GM12878 (cell line): Measurements from ENCODE around the gene CAMP. TPM values are rescaled to one million over a fixed set of nuclear protein-coding genes. Genes with fewer than 3 reads are reported as not detected.

Experiments
- ATAC-seq: fragments of 200-7000 bp; cut with Tn5 transposase; 3 replicates; pipeline ENCODE4 v1.9.1; 2020; ENCODE audit warnings: mild to moderate bottlenecking, moderate library complexity
- BruUV-seq: library from RNA; stranded (reverse); fragments of 400-500 nt; replicated peaks from 2 replicates; lab custom pipeline; 2021; lab: Mats Ljungman, UMichigan
- CTCF ChIA-PET: fragments of 300-600 bp; sonication (Branson Sonifier 250); formaldehyde crosslinking; extraction: SDS; loops from one replicate; lab custom pipeline; 2021; ENCODE audit warnings: inconsistent platforms; lab: Yijun Ruan, JAX
- POLR2A ChIA-PET: fragments of 350-600 bp; formaldehyde crosslinking; extraction: SDS; loops from one replicate; lab custom pipeline; 2021; ENCODE audit warnings: inconsistent platforms; lab: Charles Lee
- RAD21 ChIA-PET: fragments of 300-600 bp; sonication (Branson Sonifier 250); formaldehyde crosslinking; loops from one replicate; lab custom pipeline; 2023; ENCODE audit warnings: antibody characterized with exemption; ENCODE audit not compliant: unreplicated experiment; lab: Charles Lee
- SMC1A ChIA-PET: fragments of 300-600 bp; sonication (Branson Sonifier 250); formaldehyde crosslinking; loops from one replicate; lab custom pipeline; 2023; ENCODE audit not compliant: unreplicated experiment, uncharacterized antibody; lab: Charles Lee
- DNase-seq: peaks from one replicate; pipeline ENCODE4 v3.0.0-alpha.2; 2011; ENCODE audit warnings: low read depth, low spot score
- FAIRE-seq: peaks from 3 replicates; lab custom pipeline; 2011; peaks lifted over from hg19 to GRCh38; lab: Jason Lieb, UNC
- H2AFZ ChIP-seq: 2 replicates; pipeline ENCODE4 v1.6.0; 2011; ENCODE audit warnings: low read depth, low read length, control low read depth; ENCODE audit not compliant: control insufficient read depth
- H3K27ac ChIP-seq: 2 replicates; pipeline ENCODE4 v1.5.1; 2011; ENCODE audit warnings: control low read depth; ENCODE audit not compliant: control insufficient read depth, insufficient read depth
- H3K27me3 ChIP-seq, 2 experiments: replicated peaks in 1 of 2; 2 replicates each; pipeline versions ENCODE4 v1.6.0 to v1.6.1; 2011; ENCODE audit warnings: low read length in 1 of 2; ENCODE audit not compliant: control insufficient read depth in 2 of 2, insufficient read depth in 2 of 2
- H3K36me3 ChIP-seq, 2 experiments: 2 replicates each; pipeline ENCODE4 v1.5.1; 2011; ENCODE audit warnings: low read length in 1 of 2; ENCODE audit not compliant: control insufficient read depth in 2 of 2, insufficient read depth in 2 of 2
- H3K4me1 ChIP-seq: 2 replicates; pipeline ENCODE4 v1.6.1; 2011; ENCODE audit warnings: mild to moderate bottlenecking, low read length, moderate library complexity, mixed read lengths; ENCODE audit not compliant: control insufficient read depth, insufficient read depth
- H3K4me2 ChIP-seq: 2 replicates; pipeline ENCODE4 v1.6.0; 2011; ENCODE audit warnings: control low read depth; ENCODE audit not compliant: control insufficient read depth, insufficient read depth
- H3K4me3 ChIP-seq: fragments of 200-600 bp; sonication (generic); 2 replicates; pipeline ENCODE4 v1.5.1; 2016
- H3K79me2 ChIP-seq: 2 replicates; pipeline ENCODE4 v1.6.0; 2011; ENCODE audit warnings: low read length; ENCODE audit not compliant: control insufficient read depth, insufficient read depth
- H3K9ac ChIP-seq: 2 replicates; pipeline ENCODE4 v1.8.0; 2011; ENCODE audit warnings: low read length, control low read depth, mixed read lengths; ENCODE audit not compliant: control insufficient read depth, insufficient read depth
- H3K9me3 ChIP-seq: replicated peaks from 3 replicates; pipeline ENCODE4 v1.5.1; 2011; ENCODE audit warnings: mild to moderate bottlenecking, low read length; ENCODE audit not compliant: control insufficient read depth, insufficient read depth
- H4K20me1 ChIP-seq: 2 replicates; pipeline ENCODE4 v1.6.0; 2011; ENCODE audit not compliant: control insufficient read depth, insufficient read depth
- BACH1 ChIP-seq: fragments of 450-650 bp; IDR thresholded peaks from 2 replicates; pipeline ENCODE4 v1.6.1; 2017; ENCODE audit warnings: mild to moderate bottlenecking, borderline replicate concordance
- BHLHE40 ChIP-seq, 2 experiments: fragments of 450-650 bp in 1 of 2; IDR thresholded peaks; 2 replicates each; pipeline ENCODE4 v1.6.1; 2011 to 2017; ENCODE audit warnings: low read depth in 2 of 2, borderline replicate concordance in 1 of 2, improper control_type of control experiment in 1 of 2, low read length in 1 of 2, mild to moderate bottlenecking in 1 of 2
- BRCA1 ChIP-seq: IDR thresholded peaks from 2 replicates; pipeline ENCODE4 v1.6.1; 2011; ENCODE audit warnings: low read depth, low read length, improper control_type of control experiment
- CBFB ChIP-seq: IDR thresholded peaks from 2 replicates; pipeline ENCODE4 v1.6.1; 2016; ENCODE audit warnings: antibody characterized with exemption, low read depth
- CBX3 ChIP-seq: fragments of 200-600 bp; sonication (generic); IDR thresholded peaks from 2 replicates; pipeline ENCODE4 v1.6.1; 2016; ENCODE audit warnings: low read depth, borderline replicate concordance
- CHD2 ChIP-seq: IDR thresholded peaks from 2 replicates; pipeline ENCODE4 v1.6.1; 2011; ENCODE audit warnings: low read depth, low read length, improper control_type of control experiment, borderline replicate concordance
- KAT2A ChIP-seq: conservative IDR thresholded peaks from 2 replicates; pipeline ENCODE4 v1.6.1; 2011; ENCODE audit warnings: low read depth, low read length; ENCODE audit not compliant: control insufficient read depth
- LARP7 ChIP-seq: fragments of 450-650 bp; IDR thresholded peaks from 2 replicates; pipeline ENCODE4 v1.6.1; 2017; ENCODE audit warnings: mild to moderate bottlenecking
- MTA2 ChIP-seq: fragments of 450-650 bp; IDR thresholded peaks from 2 replicates; pipeline ENCODE4 v1.6.1; 2016; ENCODE audit warnings: low read depth, mild to moderate bottlenecking, moderate library complexity
- MYC ChIP-seq: IDR thresholded peaks from 2 replicates; pipeline ENCODE4 v1.6.1; 2011; ENCODE audit warnings: mild to moderate bottlenecking, low read length, moderate library complexity, inconsistent platforms; ENCODE audit not compliant: insufficient read depth, insufficient replicate concordance, insufficient read length, severe bottlenecking
- NFYB ChIP-seq: IDR thresholded peaks from 2 replicates; pipeline ENCODE4 v1.6.1; 2011; ENCODE audit warnings: low read depth, mild to moderate bottlenecking, low read length, improper control_type of control experiment, moderate library complexity; ENCODE audit not compliant: insufficient read depth
- POLR2A ChIP-seq: IDR thresholded peaks from 2 replicates; pipeline ENCODE4 v1.6.1; 2011; ENCODE audit warnings: low read depth, mild to moderate bottlenecking, low read length
- POLR2AphosphoS2 ChIP-seq: IDR thresholded peaks from 2 replicates; pipeline ENCODE4 v1.6.1; 2011; ENCODE audit warnings: low read depth, mild to moderate bottlenecking, low read length, improper control_type of control experiment, moderate library complexity
- RAD21 ChIP-seq: IDR thresholded peaks from 2 replicates; pipeline ENCODE4 v1.6.1; 2011; ENCODE audit warnings: mild to moderate bottlenecking, low read depth, low read length, moderate library complexity; ENCODE audit not compliant: insufficient read depth
- ZNF207 ChIP-seq: fragments of 450-650 bp; IDR thresholded peaks from 2 replicates; pipeline ENCODE4 v1.6.1; 2014; ENCODE audit warnings: antibody characterized with exemption, mild to moderate bottlenecking, borderline replicate concordance
- WGBS: methylation state at CpG from one replicate; pipeline ENCODE4 v1.1.6; 2016; ENCODE audit warnings: low lambda C conversion rate; ENCODE audit not compliant: insufficient replicate concordance, insufficient coverage; ENCODE audit errors: missing lambda C conversion rate; 5-methylcytosine and 5-hydroxymethylcytosine counted together
- in situ Hi-C: fragments of 300-500 bp; cut with MboI; formaldehyde crosslinking; loops from 9 replicates; pipeline ENCODE4 v1.14.3; 2018; ENCODE audit warnings: mixed read lengths
- intact Hi-C: fragments of 100-400 bp; cut with micrococcal nuclease; formaldehyde crosslinking; loops from one replicate; pipeline ENCODE4 v1.14.2; 2022; ENCODE audit not compliant: unreplicated experiment
- polyA plus RNA-seq, 11 experiments: library from polyadenylated mRNA; depleted of rRNA in 4 of 11; unstranded in 6 of 11; stranded (reverse) in 5 of 11; fragments of >200 nt; fragmentation: Nextera tagmentation in 4 of 11; fragmentation: Illumina TruSeq in 1 of 11; extraction: Ambion mirVana in 4 of 11; extraction: Trizol in 1 of 11; gene quantifications; 1 replicate in 1 of 11; 2 replicates in 10 of 11; pipeline versions ENCODE4 v1.2.1 to v1.2.3, GENCODE V29; 2011 to 2016; ENCODE audit warnings: inconsistent platforms in 2 of 11, missing spikeins in 2 of 11, low read depth in 1 of 11
- total RNA-seq, 4 experiments: library from RNA; depleted of rRNA in 3 of 4; stranded (reverse); fragments of >200 nt in 3 of 4; fragmentation: Illumina TruSeq in 1 of 4; extraction: Trizol in 1 of 4; gene quantifications; 2 replicates each; pipeline versions ENCODE4 v1.2.1 to v1.2.3, GENCODE V29; 2013 to 2021
- TF ChIP-seq, protein P1 (sequence below): IDR thresholded peaks from 2 replicates; pipeline ENCODE4 v1.6.1; 2012; ENCODE audit warnings: improper control_type of control experiment, low read depth, low read length; ENCODE audit not compliant: insufficient replicate concordance
- TF ChIP-seq, protein P2 (sequence below): fragments of 450-650 bp; IDR thresholded peaks from 2 replicates; pipeline ENCODE4 v1.6.1; 2016; ENCODE audit warnings: mild to moderate bottlenecking

CAMP gene
- total and polyA plus RNA-seq, 10 of the 15 experiments (the other 5 are each of a cell fraction or from before 2014, with no cell fraction given), result 0.76 to 34.3 (median 7.6) TPM

DNA sequence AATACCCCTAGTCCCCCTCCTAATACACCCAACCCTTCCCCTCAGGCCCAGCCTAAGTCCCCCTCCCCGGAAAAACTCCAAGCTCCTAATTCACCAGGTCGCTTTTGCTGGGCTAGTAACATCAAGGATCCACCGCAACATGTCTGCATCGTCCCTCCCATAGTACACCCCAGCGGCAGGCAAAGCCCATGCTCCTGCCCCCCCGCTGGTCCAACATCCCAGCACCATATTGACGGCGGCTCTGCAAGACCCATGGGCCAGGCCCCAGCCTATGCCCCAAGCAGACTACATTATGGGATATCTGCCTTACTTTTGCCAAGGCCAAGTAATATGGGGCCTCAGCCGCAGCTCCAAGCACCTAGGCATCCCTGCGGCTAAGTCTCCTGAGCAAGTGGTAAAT, 51.2 kb downstream of the CAMP start:
- 98% methylated on average over 8 of the region's 10 CpGs for whole genome bisulfite sequencing
- no peaks in the 10 kb centered on the region for H3K79me2 ChIP-seq
- POLR2A ChIA-PET, result no interaction called here
- no peak overlapping the region for H2AFZ ChIP-seq
- FAIRE-seq, result no peak
- no peak overlapping the region for H3K9ac ChIP-seq
- SMC1A ChIA-PET, result interaction anchor here (0.6 to 6.0 kb wide), 7 partner anchors 18 to 1159 kb away, joined by 3 to 65 read pairs (median 3); no protein-coding TSS in a partner anchor
- no peaks in the 10 kb centered on the region for H4K20me1 ChIP-seq
- no peak overlapping the region for H3K4me3 ChIP-seq
- RAD21 ChIA-PET, result interaction anchor here (0.6 to 8.9 kb wide), 3 partner anchors 126 to 215 kb away, joined by 3 to 73 read pairs (median 33); no protein-coding TSS in a partner anchor
- no peak for DNase-seq
- no peaks in the 10 kb centered on the region; the same call in 2 of the 3 replicates for H3K9me3 ChIP-seq
- intact Hi-C loops, result loop anchor here (5.0 kb wide), 2 partner anchors 233 to 283 kb away; partner anchors contain the start of gene PFKFB4
- in situ Hi-C loops, result loop anchor here (5.0 kb wide), 1 partner anchor 163 kb away; no protein-coding TSS in a partner anchor
- H3K4me1 ChIP-seq, result no peaks in the 10 kb centered on the region
- no TSS peak for BruUV-seq
- H3K27me3 ChIP-seq, result no peaks in the 10 kb centered on the region
- H3K4me2 ChIP-seq, result no peak overlapping the region
- peaks cover 7 to 8% of the 10 kb centered on the region in 2 experiments; a peak in 3 of 4 replicates for H3K36me3 ChIP-seq
- ATAC-seq, result no peak
- no peak overlapping the region for H3K27ac ChIP-seq
- no peak for TF ChIP-seq POLR2A
- no peak for TF ChIP-seq CHD2
- no peak for TF ChIP-seq NFYB
- TF ChIP-seq, protein P1, sequence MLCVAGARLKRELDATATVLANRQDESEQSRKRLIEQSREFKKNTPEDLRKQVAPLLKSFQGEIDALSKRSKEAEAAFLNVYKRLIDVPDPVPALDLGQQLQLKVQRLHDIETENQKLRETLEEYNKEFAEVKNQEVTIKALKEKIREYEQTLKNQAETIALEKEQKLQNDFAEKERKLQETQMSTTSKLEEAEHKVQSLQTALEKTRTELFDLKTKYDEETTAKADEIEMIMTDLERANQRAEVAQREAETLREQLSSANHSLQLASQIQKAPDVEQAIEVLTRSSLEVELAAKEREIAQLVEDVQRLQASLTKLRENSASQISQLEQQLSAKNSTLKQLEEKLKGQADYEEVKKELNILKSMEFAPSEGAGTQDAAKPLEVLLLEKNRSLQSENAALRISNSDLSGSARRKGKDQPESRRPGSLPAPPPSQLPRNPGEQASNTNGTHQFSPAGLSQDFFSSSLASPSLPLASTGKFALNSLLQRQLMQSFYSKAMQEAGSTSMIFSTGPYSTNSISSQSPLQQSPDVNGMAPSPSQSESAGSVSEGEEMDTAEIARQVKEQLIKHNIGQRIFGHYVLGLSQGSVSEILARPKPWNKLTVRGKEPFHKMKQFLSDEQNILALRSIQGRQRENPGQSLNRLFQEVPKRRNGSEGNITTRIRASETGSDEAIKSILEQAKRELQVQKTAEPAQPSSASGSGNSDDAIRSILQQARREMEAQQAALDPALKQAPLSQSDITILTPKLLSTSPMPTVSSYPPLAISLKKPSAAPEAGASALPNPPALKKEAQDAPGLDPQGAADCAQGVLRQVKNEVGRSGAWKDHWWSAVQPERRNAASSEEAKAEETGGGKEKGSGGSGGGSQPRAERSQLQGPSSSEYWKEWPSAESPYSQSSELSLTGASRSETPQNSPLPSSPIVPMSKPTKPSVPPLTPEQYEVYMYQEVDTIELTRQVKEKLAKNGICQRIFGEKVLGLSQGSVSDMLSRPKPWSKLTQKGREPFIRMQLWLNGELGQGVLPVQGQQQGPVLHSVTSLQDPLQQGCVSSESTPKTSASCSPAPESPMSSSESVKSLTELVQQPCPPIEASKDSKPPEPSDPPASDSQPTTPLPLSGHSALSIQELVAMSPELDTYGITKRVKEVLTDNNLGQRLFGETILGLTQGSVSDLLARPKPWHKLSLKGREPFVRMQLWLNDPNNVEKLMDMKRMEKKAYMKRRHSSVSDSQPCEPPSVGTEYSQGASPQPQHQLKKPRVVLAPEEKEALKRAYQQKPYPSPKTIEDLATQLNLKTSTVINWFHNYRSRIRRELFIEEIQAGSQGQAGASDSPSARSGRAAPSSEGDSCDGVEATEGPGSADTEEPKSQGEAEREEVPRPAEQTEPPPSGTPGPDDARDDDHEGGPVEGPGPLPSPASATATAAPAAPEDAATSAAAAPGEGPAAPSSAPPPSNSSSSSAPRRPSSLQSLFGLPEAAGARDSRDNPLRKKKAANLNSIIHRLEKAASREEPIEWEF, result no peak
- TF ChIP-seq MYC, result no peak
- TF ChIP-seq RAD21, result no peak
- no peak for TF ChIP-seq MTA2
- TF ChIP-seq CBFB, result no peak
- no peak for TF ChIP-seq LARP7
- TF ChIP-seq, protein P2, sequence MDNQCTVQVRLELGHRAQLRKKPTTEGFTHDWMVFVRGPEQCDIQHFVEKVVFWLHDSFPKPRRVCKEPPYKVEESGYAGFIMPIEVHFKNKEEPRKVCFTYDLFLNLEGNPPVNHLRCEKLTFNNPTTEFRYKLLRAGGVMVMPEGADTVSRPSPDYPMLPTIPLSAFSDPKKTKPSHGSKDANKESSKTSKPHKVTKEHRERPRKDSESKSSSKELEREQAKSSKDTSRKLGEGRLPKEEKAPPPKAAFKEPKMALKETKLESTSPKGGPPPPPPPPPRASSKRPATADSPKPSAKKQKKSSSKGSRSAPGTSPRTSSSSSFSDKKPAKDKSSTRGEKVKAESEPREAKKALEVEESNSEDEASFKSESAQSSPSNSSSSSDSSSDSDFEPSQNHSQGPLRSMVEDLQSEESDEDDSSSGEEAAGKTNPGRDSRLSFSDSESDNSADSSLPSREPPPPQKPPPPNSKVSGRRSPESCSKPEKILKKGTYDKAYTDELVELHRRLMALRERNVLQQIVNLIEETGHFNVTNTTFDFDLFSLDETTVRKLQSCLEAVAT, result no peak
- no peak for TF ChIP-seq CBX3
- no peak for TF ChIP-seq KAT2A
- no peak for TF ChIP-seq BACH1
- TF ChIP-seq POLR2AphosphoS2, result no peak
- TF ChIP-seq BHLHE40 (IDR thresholded peaks at IDR 0.05; ENCODE audit: borderline replicate concordance in 1 of 2, low read depth in 2 of 2, low read length in 1 of 2), result no peak
- TF ChIP-seq BRCA1, result no peak
- no peak for TF ChIP-seq ZNF207
- CTCF ChIA-PET, result interaction anchor here (0.9 to 10.9 kb wide), 9 partner anchors 26 to 275 kb away, joined by 3 to 157 read pairs (median 4); partner anchors contain the start of genes CCDC51 and TMA7
